T-helper 1 cell treated with Interleukin-12 subunit alpha and Interleukin-12 subunit beta and Interleukin-4 antibody, amounts not matched to agents 30 μg/mL and 1 μg/mL, for 36 hours (primary cell): Measurements from ENCODE around the gene ZSCAN5B.
"Not testable (repeated sequence)": the region's sequence is repeated elsewhere in the genome, so short reads cannot be mapped to it uniquely, and the experiment has no call there.

ENCODE experiments used
- H3K27ac Mint-ChIP-seq: one replicate; pipeline ENCODE4 v1.8.0; 2021; ENCODE audit warnings: mild to moderate bottlenecking, mixed read lengths
- H3K27me3 Mint-ChIP-seq: one replicate; pipeline ENCODE4 v1.8.0; 2021; ENCODE audit warnings: low read depth, mixed read lengths
- H3K36me3 Mint-ChIP-seq: one replicate; pipeline ENCODE4 v1.8.0; 2021; ENCODE audit warnings: low read depth, mixed read lengths
- H3K4me1 Mint-ChIP-seq: one replicate; pipeline ENCODE4 v1.8.0; 2021; ENCODE audit warnings: low read depth, mixed read lengths
- H3K4me3 Mint-ChIP-seq: one replicate; pipeline ENCODE4 v1.8.0; 2021; ENCODE audit warnings: mild to moderate bottlenecking, moderate library complexity, mixed read lengths
- H3K9me3 Mint-ChIP-seq: one replicate; pipeline ENCODE4 v1.8.0; 2021; ENCODE audit warnings: mixed read lengths

The ZSCAN5B gene

GRCh38 chr19:56199687-56200086, 2.1 kb upstream of the ZSCAN5B start:
- H3K4me3 Mint-ChIP-seq: no peak overlapping the region
- no peaks in the 10 kb centered on the region for H3K27me3 Mint-ChIP-seq
- no peak overlapping the region for H3K27ac Mint-ChIP-seq
- no peaks in the 10 kb centered on the region for H3K9me3 Mint-ChIP-seq
- no peaks in the 10 kb centered on the region for H3K36me3 Mint-ChIP-seq
- no peaks in the 10 kb centered on the region for H3K4me1 Mint-ChIP-seq

DNA sequence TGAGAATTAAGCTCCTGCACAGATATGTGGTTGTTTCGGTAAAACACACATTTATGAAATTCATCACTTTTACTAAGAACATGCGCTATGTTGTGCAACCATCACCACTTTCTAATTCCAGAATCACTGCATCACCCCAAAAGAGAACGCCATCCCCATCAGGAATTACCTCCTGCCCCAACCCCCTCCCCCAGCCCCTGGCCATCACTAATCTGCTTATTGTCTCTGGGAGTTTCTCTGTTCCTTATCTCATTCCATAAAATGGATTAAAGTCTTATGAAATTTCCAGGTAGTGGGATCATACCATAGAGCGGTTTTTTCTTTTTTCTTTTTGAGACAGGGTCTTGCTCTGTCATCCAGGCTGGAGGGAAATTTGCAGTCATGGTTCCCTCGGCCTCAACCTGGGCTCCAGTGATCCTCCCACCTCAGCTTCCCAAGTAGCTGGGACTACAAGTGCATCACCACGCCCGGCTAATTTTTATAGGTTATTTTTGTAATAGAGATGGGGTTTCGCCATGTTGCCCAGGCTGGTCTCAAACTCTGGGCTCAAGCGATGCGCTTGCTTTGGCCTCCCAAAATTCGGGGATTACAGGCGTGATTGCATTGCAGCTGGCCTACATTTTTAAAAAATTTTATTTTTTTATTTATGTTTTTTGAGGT, 3.5 kb downstream of the ZSCAN5B start:
- Mint-ChIP-seq H3K4me3 (no peak overlapping the region), H3K36me3 (no peaks in the 10 kb centered on the region), H3K27me3 (no peaks in the 10 kb centered on the region)

DNA sequence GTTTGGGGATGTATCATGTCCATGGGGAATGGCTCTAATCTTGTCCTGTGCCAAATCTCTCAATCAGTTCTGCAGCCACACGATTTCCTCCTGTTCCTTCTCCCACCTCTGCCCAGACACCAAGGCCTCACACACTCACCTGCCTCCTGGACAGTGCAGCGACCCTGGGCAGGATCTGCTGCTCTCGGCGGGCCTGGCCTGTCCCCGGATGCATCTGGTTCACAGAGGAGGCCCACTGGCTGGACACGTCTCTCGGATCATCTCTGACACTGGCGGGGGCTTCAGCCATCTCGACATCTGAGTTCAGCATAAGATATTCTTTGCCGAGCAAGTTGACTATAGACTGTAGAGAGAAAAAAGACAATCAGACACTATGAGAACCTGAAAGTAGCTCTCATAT, 5.9 kb downstream of the ZSCAN5B start:
- Mint-ChIP-seq H3K4me3 (no peak overlapping the region), H3K27me3 (no peaks in the 10 kb centered on the region), H3K27ac (no peak overlapping the region)

More for the DNA sequence above, 3.5 kb downstream of the ZSCAN5B start:
- H3K4me1 Mint-ChIP-seq: no peaks in the 10 kb centered on the region
- H3K27ac Mint-ChIP-seq: no peak overlapping the region
- no peaks in the 10 kb centered on the region for H3K9me3 Mint-ChIP-seq

GRCh38 chr19:56191115-56191514, 6.5 kb downstream of the ZSCAN5B start:
- no peak overlapping the region for H3K4me3 Mint-ChIP-seq
- H3K4me1 Mint-ChIP-seq: no peaks in the 10 kb centered on the region
- H3K36me3 Mint-ChIP-seq: no peaks in the 10 kb centered on the region
- H3K27me3 Mint-ChIP-seq: no peaks in the 10 kb centered on the region
- H3K27ac Mint-ChIP-seq: no peak overlapping the region
- H3K9me3 Mint-ChIP-seq: no peaks in the 10 kb centered on the region

More for the DNA sequence above, 5.9 kb downstream of the ZSCAN5B start:
- no peaks in the 10 kb centered on the region for H3K9me3 Mint-ChIP-seq
- H3K4me1 Mint-ChIP-seq: no peaks in the 10 kb centered on the region
- H3K36me3 Mint-ChIP-seq: no peaks in the 10 kb centered on the region

DNA sequence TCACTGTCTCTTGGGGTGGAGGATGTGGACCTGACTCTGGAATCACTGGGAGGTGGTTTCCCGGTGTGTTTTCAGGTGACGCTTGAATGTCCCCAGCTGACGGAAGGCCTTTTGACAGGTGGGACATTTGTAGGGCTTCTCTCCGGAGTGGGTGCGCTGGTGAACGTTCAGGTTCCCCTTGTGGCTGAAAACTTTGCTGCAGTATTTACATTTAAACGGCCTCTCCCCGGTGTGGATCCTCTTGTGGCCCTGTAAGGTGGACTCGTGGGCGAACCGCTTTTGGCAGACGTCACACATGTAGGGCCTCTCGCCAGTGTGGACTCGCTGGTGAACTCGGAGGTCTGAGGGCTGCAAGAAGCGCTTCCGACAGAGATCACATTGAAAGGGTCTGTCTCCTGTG, 7.8 kb downstream of the ZSCAN5B start:
- Mint-ChIP-seq H3K27me3 (no peaks in the 10 kb centered on the region), H3K4me1 (no peaks in the 10 kb centered on the region), H3K27ac (no peak overlapping the region), H3K4me3 (no peak overlapping the region), H3K36me3 (no peaks in the 10 kb centered on the region), H3K9me3 (no peaks in the 10 kb centered on the region)

DNA sequence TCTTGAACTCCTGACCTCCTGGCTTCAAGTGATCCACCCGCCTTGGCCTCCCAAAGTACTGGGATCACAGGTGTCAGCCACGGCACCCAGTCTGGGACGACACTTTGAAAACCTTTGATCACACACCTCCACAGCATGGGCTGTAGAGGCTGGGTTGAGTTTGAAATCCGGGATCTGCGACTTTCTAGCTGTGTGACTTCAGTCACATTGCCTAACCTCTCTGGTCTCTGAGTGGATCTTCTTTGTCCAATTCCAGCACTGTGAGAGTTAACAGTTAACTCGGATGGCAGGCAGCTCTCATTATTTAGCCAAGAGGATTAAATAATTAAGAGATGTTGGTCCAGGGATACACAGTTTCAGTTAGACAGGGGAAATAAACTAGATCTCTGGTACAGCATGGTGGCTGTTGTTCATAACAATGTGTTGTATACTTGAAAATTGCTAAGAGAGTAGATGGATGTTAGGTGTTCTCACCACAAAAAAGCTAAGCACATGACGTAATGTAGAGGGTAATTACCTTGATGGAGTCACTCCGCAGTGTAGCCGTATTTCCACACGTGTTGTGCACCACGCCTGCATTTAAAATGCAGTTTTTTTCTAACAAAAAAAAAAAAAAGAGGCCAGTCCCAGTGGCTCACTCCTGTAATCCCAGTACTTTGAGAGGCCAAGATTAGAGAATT, 19.9 kb downstream of the ZSCAN5B start:
- no peaks in the 10 kb centered on the region for H3K9me3 Mint-ChIP-seq

DNA sequence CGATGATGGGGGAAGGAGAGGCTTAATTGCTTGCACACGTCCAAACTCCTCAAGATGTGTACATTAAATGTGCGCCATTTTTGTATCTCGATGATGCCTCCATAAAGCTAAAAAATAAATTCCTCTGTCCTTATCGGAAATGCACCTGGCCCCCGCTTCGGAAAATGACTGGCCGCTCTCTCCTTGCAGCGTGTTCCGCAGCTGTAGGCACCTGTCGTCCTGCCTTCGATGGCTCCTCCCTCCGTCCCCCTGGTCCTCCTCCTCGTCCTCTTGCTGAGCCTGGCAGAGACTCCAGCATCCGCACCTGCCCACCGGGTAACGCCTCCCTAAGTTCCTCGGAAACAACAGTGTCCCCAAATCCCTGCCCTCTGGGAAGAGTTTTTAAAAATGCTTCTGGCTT, 20.7 kb downstream of the ZSCAN5B start:
- Mint-ChIP-seq H3K36me3 (no peaks in the 10 kb centered on the region), H3K27ac (no peak overlapping the region), H3K4me1 (no peaks in the 10 kb centered on the region), H3K9me3 (no peaks in the 10 kb centered on the region), H3K27me3 (no peaks in the 10 kb centered on the region), H3K4me3 (no peak overlapping the region)

More for the DNA sequence above, 19.9 kb downstream of the ZSCAN5B start:
- Mint-ChIP-seq H3K27ac (no peak overlapping the region), H3K4me1 (no peaks in the 10 kb centered on the region), H3K36me3 (no peaks in the 10 kb centered on the region), H3K4me3 (no peak overlapping the region), H3K27me3 (no peaks in the 10 kb centered on the region)

GRCh38 chr19:56176310-56176709, 21.3 kb downstream of the ZSCAN5B start:
- H3K4me3 Mint-ChIP-seq, H3K27me3 Mint-ChIP-seq, H3K9me3 Mint-ChIP-seq: not testable (repeated sequence)

GRCh38 chr19:56175861-56176307, 21.7 kb downstream of the ZSCAN5B start, which contains the start of gene GALP:
Gene GALP, plus strand, starts transcription at chr19:56176008. Its CDS starts 1,101 bp downstream, at chr19:56177109.
- not testable (repeated sequence) for H3K27ac Mint-ChIP-seq, H3K4me3 Mint-ChIP-seq, H3K27me3 Mint-ChIP-seq, H3K36me3 Mint-ChIP-seq, H3K9me3 Mint-ChIP-seq, H3K4me1 Mint-ChIP-seq

More at GRCh38 chr19:56176310-56176709, 21.3 kb downstream of the ZSCAN5B start:
- not testable (repeated sequence) for H3K27ac Mint-ChIP-seq, H3K36me3 Mint-ChIP-seq, H3K4me1 Mint-ChIP-seq

DNA sequence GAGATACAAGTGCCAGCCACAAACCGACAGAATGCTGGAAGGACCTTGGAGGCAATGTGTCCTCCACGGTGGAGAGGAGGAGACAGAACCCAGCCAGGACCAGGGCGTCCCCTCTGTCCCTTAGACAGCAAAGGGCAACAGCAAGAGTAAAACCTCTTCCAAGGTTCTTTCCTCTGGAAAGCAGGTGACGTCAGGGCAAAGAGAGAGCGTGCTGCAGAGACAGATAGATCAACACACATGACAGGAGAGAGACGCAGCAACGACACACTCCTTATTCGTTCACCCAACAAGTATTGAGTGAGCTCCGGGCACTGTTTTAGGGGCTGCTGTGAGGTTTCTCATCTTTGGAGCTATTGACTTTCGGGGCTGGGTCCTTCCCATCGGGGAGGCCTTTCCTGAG, 23.0 kb downstream of the ZSCAN5B start:
- Mint-ChIP-seq H3K4me3 (no peak overlapping the region), H3K27me3 (no peaks in the 10 kb centered on the region), H3K4me1 (no peaks in the 10 kb centered on the region), H3K27ac (no peak overlapping the region), H3K9me3 (no peaks in the 10 kb centered on the region), H3K36me3 (no peaks in the 10 kb centered on the region)

- no peak overlapping the region for H3K4me3 Mint-ChIP-seq
- no peak overlapping the region for H3K27ac Mint-ChIP-seq
- H3K9me3 Mint-ChIP-seq: no peaks in the 10 kb centered on the region
- no peaks in the 10 kb centered on the region for H3K36me3 Mint-ChIP-seq
- no peaks in the 10 kb centered on the region for H3K4me1 Mint-ChIP-seq
- no peaks in the 10 kb centered on the region for H3K27me3 Mint-ChIP-seq
Observed at GRCh38 chr19:56174086-56174485, 23.5 kb downstream of the ZSCAN5B start.

DNA sequence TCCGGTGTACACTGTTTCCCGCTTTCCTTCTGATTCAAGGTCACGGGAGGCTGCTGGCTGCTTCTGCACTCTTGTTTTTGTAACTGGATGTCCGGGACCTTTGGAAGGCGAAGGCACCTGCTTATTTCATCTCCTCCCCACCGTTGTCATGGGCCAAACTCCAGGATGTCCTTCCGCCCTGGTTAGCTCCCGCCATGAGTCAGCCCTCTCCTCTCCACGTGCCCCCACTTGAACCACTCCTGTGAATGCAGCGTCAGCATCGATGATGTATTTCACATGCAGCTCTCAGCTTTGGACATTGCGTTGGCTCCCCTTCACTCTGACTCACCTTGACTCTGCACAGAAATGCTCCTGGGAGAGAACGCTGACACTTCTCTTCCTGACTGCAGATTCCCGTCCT, 27.3 kb downstream of the ZSCAN5B start:
- H3K36me3 Mint-ChIP-seq: no peaks in the 10 kb centered on the region
- no peaks in the 10 kb centered on the region for H3K27me3 Mint-ChIP-seq
- H3K9me3 Mint-ChIP-seq: no peaks in the 10 kb centered on the region
- no peaks in the 10 kb centered on the region for H3K4me1 Mint-ChIP-seq
- no peak overlapping the region for H3K27ac Mint-ChIP-seq
- no peak overlapping the region for H3K4me3 Mint-ChIP-seq

GRCh38 chr19:56167064-56167578, 30.5 kb downstream of the ZSCAN5B start:
- H3K27me3 Mint-ChIP-seq: no peaks in the 10 kb centered on the region
- H3K4me3 Mint-ChIP-seq: no peak overlapping the region
- no peaks in the 10 kb centered on the region for H3K36me3 Mint-ChIP-seq
- H3K4me1 Mint-ChIP-seq: peaks cover 7% of the 10 kb centered on the region
- H3K9me3 Mint-ChIP-seq: no peaks in the 10 kb centered on the region
- no peak overlapping the region for H3K27ac Mint-ChIP-seq

DNA sequence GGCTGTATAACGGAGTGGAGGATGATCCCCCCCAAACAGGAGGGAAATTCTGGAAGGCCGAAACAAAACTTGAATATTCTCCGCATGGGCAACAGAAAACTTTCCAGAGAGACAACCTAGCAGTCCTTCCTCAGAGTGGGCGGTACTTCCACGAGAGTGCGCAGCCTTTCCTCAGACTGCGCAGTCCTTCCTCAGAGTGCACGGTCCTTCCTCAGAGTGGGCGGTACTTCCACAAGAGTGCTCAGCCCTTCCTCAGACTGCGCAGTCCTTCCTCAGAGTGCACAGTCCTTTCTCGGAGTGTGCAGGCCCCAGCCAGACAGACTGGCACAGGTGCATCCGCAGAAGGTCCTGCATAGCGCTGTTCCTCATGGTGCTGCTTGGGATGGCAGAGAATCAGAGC, 34.5 kb downstream of the ZSCAN5B start:
- H3K4me3 Mint-ChIP-seq: no peak overlapping the region
- no peaks in the 10 kb centered on the region for H3K27me3 Mint-ChIP-seq
- H3K27ac Mint-ChIP-seq: no peak overlapping the region

GRCh38 chr19:56162258-56162657, 35.3 kb downstream of the ZSCAN5B start:
- Mint-ChIP-seq H3K4me3 (no peak overlapping the region), H3K9me3 (no peaks in the 10 kb centered on the region), H3K36me3 (peaks cover 13% of the 10 kb centered on the region), H3K27me3 (no peaks in the 10 kb centered on the region), H3K27ac (no peak overlapping the region), H3K4me1 (peaks cover 10% of the 10 kb centered on the region)

More for the DNA sequence above, 34.5 kb downstream of the ZSCAN5B start:
- no peaks in the 10 kb centered on the region for H3K9me3 Mint-ChIP-seq
- H3K4me1 Mint-ChIP-seq: peaks cover 10% of the 10 kb centered on the region
- H3K36me3 Mint-ChIP-seq: peaks cover 10% of the 10 kb centered on the region
